Measurements from ENCODE around the gene RBM23.

RBM23 gene

GRCh38 chr14:22886500-22887259 lies 32.3 kb downstream of the RBM23 start:
- in situ Hi-C loops (cut with MboI; ENCODE audit: low sequenced_read_pairs): no loop called here

- in situ Hi-C loops (cut with MboI; ENCODE audit: low sequenced_read_pairs): no loop called here
These were observed 33.0 kb downstream of the RBM23 start for GRCh38 chr14:22885975-22886374.

GRCh38 chr14:22884738-22885523 lies 34.0 kb downstream of the RBM23 start:
- in situ Hi-C loops (cut with MboI; ENCODE audit: low sequenced_read_pairs): no loop called here

GRCh38 chr14:22884076-22884737 lies 34.7 kb downstream of the RBM23 start:
- in situ Hi-C loops (cut with MboI; ENCODE audit: low sequenced_read_pairs): no loop called here

GRCh38 chr14:22883173-22883976 lies 35.6 kb downstream of the RBM23 start, which contains the start of gene REM2:
REM2 (plus strand) TSS chr14:22883222; CDS start chr14:22883288, 66 bp downstream.
- in situ Hi-C loops (cut with MboI; ENCODE audit: low sequenced_read_pairs): no loop called here

GRCh38 chr14:22882529-22883172 lies 36.3 kb downstream of the RBM23 start:
- in situ Hi-C loops (cut with MboI; ENCODE audit: low sequenced_read_pairs): no loop called here

GRCh38 chr14:22882064-22882463 lies 36.9 kb downstream of the RBM23 start:
- in situ Hi-C loops (cut with MboI; ENCODE audit: low sequenced_read_pairs): no loop called here

GRCh38 chr14:22878271-22879246 lies 40.4 kb downstream of the RBM23 start:
- in situ Hi-C loops (cut with MboI; ENCODE audit: low sequenced_read_pairs): no loop called here

- in situ Hi-C loops (cut with MboI; ENCODE audit: low sequenced_read_pairs): no loop called here
These were observed 41.9 kb downstream of the RBM23 start for GRCh38 chr14:22877000-22877501.

- in situ Hi-C loops (cut with MboI; ENCODE audit: low sequenced_read_pairs): no loop called here
These were observed 43.1 kb downstream of the RBM23 start for GRCh38 chr14:22875748-22876319.

- in situ Hi-C loops (cut with MboI; ENCODE audit: low sequenced_read_pairs): no loop called here
These were observed 43.8 kb downstream of the RBM23 start for GRCh38 chr14:22875003-22875747.

GRCh38 chr14:22872833-22873520 lies 46.0 kb downstream of the RBM23 start:
- in situ Hi-C loops (cut with MboI; ENCODE audit: low sequenced_read_pairs): no loop called here

- in situ Hi-C loops (cut with MboI; ENCODE audit: low sequenced_read_pairs): no loop called here
These were observed 46.7 kb downstream of the RBM23 start for GRCh38 chr14:22872033-22872832.

- in situ Hi-C loops (cut with MboI; ENCODE audit: low sequenced_read_pairs): no loop called here
These were observed 47.5 kb downstream of the RBM23 start, which contains the start of gene LRP10 for GRCh38 chr14:22871224-22872032. LRP10 (plus strand) TSS chr14:22871740; CDS start chr14:22872304, 564 bp downstream.

- in situ Hi-C loops (cut with MboI; ENCODE audit: low sequenced_read_pairs): no loop called here
These were observed 48.1 kb downstream of the RBM23 start for GRCh38 chr14:22870811-22871223.
